Testis (tissue), 3 donors: Measurements from ENCODE around the gene HOXD10. TPM values are rescaled to one million over a fixed set of nuclear protein-coding genes. Genes with fewer than 3 reads are reported as not detected.

Source experiments
- DNase-seq: peaks from one replicate; pipeline ENCODE4 v3.0.0-alpha.2; 2019
- H3K27ac ChIP-seq, 2 donors: fragments of 200-600 bp; sonication (generic); one replicate each; pipeline ENCODE4 v1.5.1; 2019
- H3K27me3 ChIP-seq: fragments of 200-600 bp; sonication (generic); one replicate; pipeline ENCODE4 v1.5.1; 2019
- H3K36me3 ChIP-seq: fragments of 200-600 bp; sonication (generic); one replicate; pipeline ENCODE4 v1.5.1; 2017; ENCODE audit warnings: low read depth; ENCODE audit errors: missing control alignments
- H3K4me1 ChIP-seq: fragments of 200-600 bp; sonication (generic); one replicate; pipeline ENCODE4 v1.5.1; 2019
- H3K4me3 ChIP-seq, 2 donors: fragments of 200-600 bp; sonication (generic); one replicate each; pipeline ENCODE4 v1.5.1; 2017 to 2019
- H3K9me3 ChIP-seq: fragments of 200-600 bp; sonication (generic); one replicate; pipeline ENCODE4 v1.5.1; 2017
- CTCF ChIP-seq, 3 experiments: fragments of 450-650 bp in 2 of 3; fragments of 200-600 bp in 1 of 3; sonication (generic) in 1 of 3; IDR thresholded peaks; one replicate each; pipeline ENCODE4 v1.5.1; 2016 to 2019; ENCODE audit warnings: antibody characterized with exemption in 3 of 3, mild to moderate bottlenecking in 2 of 3, moderate library complexity in 1 of 3
- POLR2A ChIP-seq: fragments of 450-650 bp; IDR thresholded peaks from one replicate; pipeline ENCODE4 v1.6.1; 2017; ENCODE audit warnings: antibody characterized with exemption, mild to moderate bottlenecking, moderate library complexity
- WGBS, 2 donors: methylation state at CpG; one replicate each; pipeline ENCODE4 v1.1.5; 2018; 5-methylcytosine and 5-hydroxymethylcytosine counted together
- intact Hi-C: fragments of 100-400 bp; cut with DNase I; formaldehyde crosslinking; loops from one replicate; pipeline ENCODE4 v1.15.1; 2023; ENCODE audit warnings: low total_unique reads
- polyA plus RNA-seq: library from polyadenylated mRNA; stranded (reverse); fragments of 350-450 nt; fragmentation: Illumina TruSeq; extraction: RNeasy Lipid Tissue Mini Kit (QIAGEN cat#74804); gene quantifications from one replicate; pipeline ENCODE4 v1.2.3, GENCODE V29; 2014; ENCODE audit warnings: low read depth, low replicate concordance; ENCODE audit not compliant: insufficient read depth
- total RNA-seq, 2 donors: library from RNA; depleted of rRNA; stranded (reverse); fragments of >200 nt; gene quantifications; one replicate each; pipeline ENCODE4 v1.2.3, GENCODE V29; 2016

Gene HOXD10
- total and polyA plus RNA-seq, 3 donors from 2014 or later, result 0.92 to 3.3 (median 2.7) TPM

- WGBS, 2 donors, result 45 to 55% methylated on average over 26 of the region's 26 CpGs
- no peak for DNase-seq
- H3K27me3 ChIP-seq, result no peaks in the 10 kb centered on the region
- H3K36me3 ChIP-seq, result no peaks in the 10 kb centered on the region
- no peak overlapping the region for H3K4me3 ChIP-seq
- H3K9me3 ChIP-seq, result no peaks in the 10 kb centered on the region
- TF ChIP-seq CTCF (IDR thresholded peaks at IDR 0.05) (no peak), POLR2A (no peak)
- H3K4me1 ChIP-seq, result no peaks in the 10 kb centered on the region
- intact Hi-C loops, result no loop called here
- no peak overlapping the region for H3K27ac ChIP-seq
These were observed 2.3 kb upstream of the HOXD10 start for GRCh38 chr2:176114120-176114929.

DNA sequence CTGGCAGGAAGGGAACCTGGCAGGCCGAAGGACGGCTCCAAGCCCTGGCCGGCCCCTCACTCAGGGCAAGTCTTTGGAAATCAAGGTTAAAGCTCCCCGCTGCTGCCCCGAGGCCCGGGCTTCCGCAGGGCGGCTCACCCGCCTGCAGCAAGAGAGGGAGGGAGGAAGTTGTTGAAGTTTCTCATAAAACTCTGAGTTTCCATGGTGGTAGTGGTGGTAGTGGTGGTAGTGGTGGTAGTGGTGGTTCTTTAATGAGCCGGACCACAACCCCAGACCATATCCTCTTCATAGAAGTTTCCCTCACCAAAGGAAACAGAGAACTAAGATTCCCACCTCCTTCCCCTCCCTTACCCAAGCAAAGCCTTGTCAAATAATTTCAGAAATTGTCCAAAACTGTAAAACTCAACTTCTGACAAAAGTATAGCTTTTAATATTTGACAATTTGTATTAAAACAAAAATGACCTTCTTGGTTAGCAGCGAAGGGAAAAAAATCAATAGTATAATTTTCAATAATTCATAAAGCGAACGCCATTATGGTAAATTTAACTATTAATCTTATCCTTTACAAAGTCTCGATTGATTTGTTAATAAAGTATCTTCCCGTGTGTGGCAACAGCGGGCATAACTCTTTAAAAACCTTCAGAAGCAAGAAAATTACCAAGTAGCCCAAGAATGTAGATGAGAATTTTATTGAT is 1.5 kb upstream of the HOXD10 start:
- no peak for TF ChIP-seq CTCF (IDR thresholded peaks at IDR 0.05)
- TF ChIP-seq POLR2A, result no peak
- Histone ChIP-seq H3K4me3 (no peak overlapping the region), H3K27ac (peak overlapping the region in 1 of 2 donors; percentile 87), H3K27me3 (no peaks in the 10 kb centered on the region), H3K4me1 (no peaks in the 10 kb centered on the region), H3K9me3 (no peaks in the 10 kb centered on the region), H3K36me3 (no peaks in the 10 kb centered on the region)
- WGBS, 2 donors, result 54 to 63% methylated on average over 16 of the region's 16 CpGs
- no peak for DNase-seq
- intact Hi-C loops, result no loop called here

GRCh38 chr2:176117162-176117822 is 714 bp downstream of the HOXD10 start:
- no peaks in the 10 kb centered on the region for H3K9me3 ChIP-seq
- TF ChIP-seq POLR2A (no peak), CTCF (IDR thresholded peaks at IDR 0.05) (no peak)
- WGBS, 2 donors, result 0 to 4% methylated on average over 2 to 40 of the region's 40 CpGs
- no peaks in the 10 kb centered on the region for H3K4me1 ChIP-seq
- H3K27me3 ChIP-seq, result no peaks in the 10 kb centered on the region
- peak overlapping the region; percentile 46 to 51 for H3K4me3 ChIP-seq
- H3K27ac ChIP-seq, result peak overlapping the region; percentile 95 to 98
- intact Hi-C loops, result no loop called here
- no peaks in the 10 kb centered on the region for H3K36me3 ChIP-seq
- no peak for DNase-seq

- intact Hi-C loops, result no loop called here
- no peaks in the 10 kb centered on the region for H3K27me3 ChIP-seq
- no peaks in the 10 kb centered on the region for H3K9me3 ChIP-seq
- WGBS, 2 donors, result 6 to 10% methylated on average over 11 of the region's 11 CpGs
- no peak for DNase-seq
- no peaks in the 10 kb centered on the region for H3K36me3 ChIP-seq
- H3K4me3 ChIP-seq, result peak overlapping the region; percentile 46 to 51
- TF ChIP-seq POLR2A (no peak), CTCF (IDR thresholded peaks at IDR 0.05) (no peak)
- H3K27ac ChIP-seq, result peak overlapping the region; percentile 95 to 98
- no peaks in the 10 kb centered on the region for H3K4me1 ChIP-seq
These were observed 1.3 kb downstream of the HOXD10 start for GRCh38 chr2:176117823-176118371.
